Measurements from ENCODE around the gene HTR3E.
"Not testable (repeated sequence)": the region's sequence is repeated elsewhere in the genome, so short reads cannot be mapped to it uniquely, and the experiment has no call there.

The HTR3E gene

GRCh38 chr3:184110316-184110725 is 13.5 kb downstream of the HTR3E start:
- Histone ChIP-seq H3K9ac (ENCODE audit: insufficient read length, low read depth) (no peak overlapping the region), H3K27me3 (ENCODE audit: insufficient read depth, insufficient read length) (no peaks in the 10 kb centered on the region), H3K36me3 (ENCODE audit: insufficient read depth, insufficient read length, low read length) (no peaks in the 10 kb centered on the region), H3K4me3 (ENCODE audit: insufficient read length, low read depth) (no peak overlapping the region), H3K9me3 (ENCODE audit: insufficient read depth, low read length) (no peaks in the 10 kb centered on the region), H3K4me1 (ENCODE audit: insufficient read depth, insufficient read length) (no peaks in the 10 kb centered on the region)
- DNase-seq (ENCODE audit: low read depth, low spot score), result no peak
- TF ChIP-seq YY1 (IDR thresholded peaks at IDR 0.05; ENCODE audit: insufficient read depth, insufficient read length), result no peak
- TF ChIP-seq ZNF274 (IDR thresholded peaks at IDR 0.05; ENCODE audit: low read depth, low read length), result no peak
- TF ChIP-seq SUZ12 (IDR thresholded peaks at IDR 0.05; ENCODE audit: extremely low read depth, insufficient read depth, insufficient read length), result no peak

GRCh38 chr3:184116017-184116416 is 19.2 kb downstream of the HTR3E start:
- Histone ChIP-seq H3K4me1 (ENCODE audit: insufficient read depth, insufficient read length) (no peaks in the 10 kb centered on the region), H3K4me3 (ENCODE audit: insufficient read length, low read depth) (no peak overlapping the region), H3K27me3 (ENCODE audit: insufficient read depth, insufficient read length) (no peaks in the 10 kb centered on the region), H3K36me3 (ENCODE audit: insufficient read depth, insufficient read length, low read length) (no peaks in the 10 kb centered on the region), H3K9ac (ENCODE audit: insufficient read length, low read depth) (no peak overlapping the region), H3K9me3 (ENCODE audit: insufficient read depth, low read length) (no peaks in the 10 kb centered on the region)
- no peak for DNase-seq (ENCODE audit: low read depth, low spot score)
- TF ChIP-seq YY1 (IDR thresholded peaks at IDR 0.05; ENCODE audit: insufficient read depth, insufficient read length) (no peak), ZNF274 (IDR thresholded peaks at IDR 0.05; ENCODE audit: low read depth, low read length) (no peak), SUZ12 (IDR thresholded peaks at IDR 0.05; ENCODE audit: extremely low read depth, insufficient read depth, insufficient read length) (no peak)

- Histone ChIP-seq H3K4me3 (ENCODE audit: insufficient read length, low read depth) (no peak overlapping the region), H3K36me3 (ENCODE audit: insufficient read depth, insufficient read length, low read length) (no peaks in the 10 kb centered on the region), H3K27me3 (ENCODE audit: insufficient read depth, insufficient read length) (no peaks in the 10 kb centered on the region), H3K4me1 (ENCODE audit: insufficient read depth, insufficient read length) (no peaks in the 10 kb centered on the region), H3K9ac (ENCODE audit: insufficient read length, low read depth) (no peak overlapping the region), H3K9me3 (ENCODE audit: insufficient read depth, low read length) (no peaks in the 10 kb centered on the region)
- no peak for TF ChIP-seq SUZ12 (IDR thresholded peaks at IDR 0.05; ENCODE audit: extremely low read depth, insufficient read depth, insufficient read length)
- no peak for TF ChIP-seq ZNF274 (IDR thresholded peaks at IDR 0.05; ENCODE audit: low read depth, low read length)
- no peak for TF ChIP-seq YY1 (IDR thresholded peaks at IDR 0.05; ENCODE audit: insufficient read depth, insufficient read length)
- no peak for DNase-seq (ENCODE audit: low read depth, low spot score)
Measured at GRCh38 chr3:184117636-184118035, 20.8 kb downstream of the HTR3E start.

- H3K4me1 ChIP-seq (ENCODE audit: insufficient read depth, insufficient read length); DNase-seq (ENCODE audit: low read depth, low spot score); H3K4me3 ChIP-seq (ENCODE audit: insufficient read length, low read depth); H3K27me3 ChIP-seq (ENCODE audit: insufficient read depth, insufficient read length); H3K9me3 ChIP-seq (ENCODE audit: insufficient read depth, low read length); H3K9ac ChIP-seq (ENCODE audit: insufficient read length, low read depth); H3K36me3 ChIP-seq (ENCODE audit: insufficient read depth, insufficient read length, low read length): not testable (repeated sequence)
Measured at GRCh38 chr3:184121031-184121430, 24.2 kb downstream of the HTR3E start.

GRCh38 chr3:184126006-184126405 is 29.1 kb downstream of the HTR3E start:
- no peak for DNase-seq (ENCODE audit: low read depth, low spot score)
- H3K36me3 ChIP-seq (ENCODE audit: insufficient read depth, insufficient read length, low read length), result no peaks in the 10 kb centered on the region
- TF ChIP-seq ZNF274 (IDR thresholded peaks at IDR 0.05; ENCODE audit: low read depth, low read length) (no peak), SUZ12 (IDR thresholded peaks at IDR 0.05; ENCODE audit: extremely low read depth, insufficient read depth, insufficient read length) (no peak), YY1 (IDR thresholded peaks at IDR 0.05; ENCODE audit: insufficient read depth, insufficient read length) (no peak)
- H3K9ac ChIP-seq (ENCODE audit: insufficient read length, low read depth), result no peak overlapping the region
- no peaks in the 10 kb centered on the region for H3K9me3 ChIP-seq (ENCODE audit: insufficient read depth, low read length)
- H3K4me1 ChIP-seq (ENCODE audit: insufficient read depth, insufficient read length), result no peaks in the 10 kb centered on the region
- no peaks in the 10 kb centered on the region for H3K27me3 ChIP-seq (ENCODE audit: insufficient read depth, insufficient read length)
- H3K4me3 ChIP-seq (ENCODE audit: insufficient read length, low read depth), result no peak overlapping the region

- DNase-seq (ENCODE audit: low read depth, low spot score), result no peak
- TF ChIP-seq SUZ12 (IDR thresholded peaks at IDR 0.05; ENCODE audit: extremely low read depth, insufficient read depth, insufficient read length), result no peak
- TF ChIP-seq YY1 (IDR thresholded peaks at IDR 0.05; ENCODE audit: insufficient read depth, insufficient read length), result no peak
- no peak for TF ChIP-seq ZNF274 (IDR thresholded peaks at IDR 0.05; ENCODE audit: low read depth, low read length)
- Histone ChIP-seq H3K36me3 (ENCODE audit: insufficient read depth, insufficient read length, low read length) (no peaks in the 10 kb centered on the region), H3K9ac (ENCODE audit: insufficient read length, low read depth) (no peak overlapping the region), H3K9me3 (ENCODE audit: insufficient read depth, low read length) (no peaks in the 10 kb centered on the region), H3K27me3 (ENCODE audit: insufficient read depth, insufficient read length) (no peaks in the 10 kb centered on the region), H3K4me1 (ENCODE audit: insufficient read depth, insufficient read length) (no peaks in the 10 kb centered on the region), H3K4me3 (ENCODE audit: insufficient read length, low read depth) (no peak overlapping the region)
Measured at GRCh38 chr3:184129012-184129411, 32.1 kb downstream of the HTR3E start.

- no peak overlapping the region for H3K4me3 ChIP-seq (ENCODE audit: insufficient read length, low read depth)
- no peak overlapping the region for H3K9ac ChIP-seq (ENCODE audit: insufficient read length, low read depth)
- TF ChIP-seq SUZ12 (IDR thresholded peaks at IDR 0.05; ENCODE audit: extremely low read depth, insufficient read depth, insufficient read length) (no peak), ZNF274 (IDR thresholded peaks at IDR 0.05; ENCODE audit: low read depth, low read length) (no peak), YY1 (IDR thresholded peaks at IDR 0.05; ENCODE audit: insufficient read depth, insufficient read length) (no peak)
- H3K9me3 ChIP-seq (ENCODE audit: insufficient read depth, low read length), result no peaks in the 10 kb centered on the region
- H3K36me3 ChIP-seq (ENCODE audit: insufficient read depth, insufficient read length, low read length), result peaks cover 10% of the 10 kb centered on the region
- no peaks in the 10 kb centered on the region for H3K4me1 ChIP-seq (ENCODE audit: insufficient read depth, insufficient read length)
- no peak for DNase-seq (ENCODE audit: low read depth, low spot score)
- no peaks in the 10 kb centered on the region for H3K27me3 ChIP-seq (ENCODE audit: insufficient read depth, insufficient read length)
Measured at GRCh38 chr3:184132945-184133344, 36.1 kb downstream of the HTR3E start.
